ENCODE measurements around the gene OR1I1. TPM values are rescaled to one million over a fixed set of nuclear protein-coding genes. Genes with fewer than 3 reads are reported as not detected.

Gene OR1I1
- total and polyA plus RNA-seq, 4 donors: not detected

DNA sequence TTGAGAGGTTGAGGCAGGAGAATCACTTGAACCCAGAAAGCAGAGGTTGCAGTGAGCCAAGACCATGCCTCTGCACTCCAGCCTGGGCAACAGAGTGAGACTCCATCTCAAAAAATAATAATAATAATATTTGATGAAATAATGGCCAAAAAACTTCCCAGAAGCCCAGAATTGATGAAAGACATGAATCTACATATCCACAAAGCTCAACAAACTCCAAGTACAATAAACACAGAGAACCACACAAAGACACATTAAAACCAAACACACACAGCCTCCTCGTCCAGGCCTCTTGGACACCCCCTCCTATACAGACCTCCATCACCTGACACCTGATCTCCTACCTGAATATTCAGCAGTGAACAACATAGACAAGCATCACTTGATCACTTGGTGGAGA, 22.0 kb downstream of the OR1I1 start:
- H3K9me3 ChIP-seq (ENCODE audit: control insufficient read depth in 4 of 4, insufficient read depth in 3 of 4, low read length in 3 of 4): peaks cover 2 to 4% (median 4%) of the 10 kb centered on the region in 4 donors
- ATAC-seq (ENCODE audit: insufficient read depth, low FRiP score) (no peak), DNase-seq (no peak)
- H3K4me3 ChIP-seq: no peak overlapping the region
- no peak overlapping the region for H3K27ac ChIP-seq (ENCODE audit: low read depth in 1 of 2, low read length in 1 of 2)
- WGBS, 2 donors: 80 to 93% methylated on average over 1 of the region's 1 CpG
- peaks cover 0 to 12% (median 5%) of the 10 kb centered on the region in 5 donors for H3K4me1 ChIP-seq (ENCODE audit: control insufficient read depth in 5 of 5, insufficient read depth in 5 of 5, low read length in 5 of 5)
- no peak overlapping the region for H3K9ac ChIP-seq (ENCODE audit: insufficient read depth in 1 of 2, low read length in 2 of 2)
- TF ChIP-seq, protein P1, sequence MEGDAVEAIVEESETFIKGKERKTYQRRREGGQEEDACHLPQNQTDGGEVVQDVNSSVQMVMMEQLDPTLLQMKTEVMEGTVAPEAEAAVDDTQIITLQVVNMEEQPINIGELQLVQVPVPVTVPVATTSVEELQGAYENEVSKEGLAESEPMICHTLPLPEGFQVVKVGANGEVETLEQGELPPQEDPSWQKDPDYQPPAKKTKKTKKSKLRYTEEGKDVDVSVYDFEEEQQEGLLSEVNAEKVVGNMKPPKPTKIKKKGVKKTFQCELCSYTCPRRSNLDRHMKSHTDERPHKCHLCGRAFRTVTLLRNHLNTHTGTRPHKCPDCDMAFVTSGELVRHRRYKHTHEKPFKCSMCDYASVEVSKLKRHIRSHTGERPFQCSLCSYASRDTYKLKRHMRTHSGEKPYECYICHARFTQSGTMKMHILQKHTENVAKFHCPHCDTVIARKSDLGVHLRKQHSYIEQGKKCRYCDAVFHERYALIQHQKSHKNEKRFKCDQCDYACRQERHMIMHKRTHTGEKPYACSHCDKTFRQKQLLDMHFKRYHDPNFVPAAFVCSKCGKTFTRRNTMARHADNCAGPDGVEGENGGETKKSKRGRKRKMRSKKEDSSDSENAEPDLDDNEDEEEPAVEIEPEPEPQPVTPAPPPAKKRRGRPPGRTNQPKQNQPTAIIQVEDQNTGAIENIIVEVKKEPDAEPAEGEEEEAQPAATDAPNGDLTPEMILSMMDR (IDR thresholded peaks at IDR 0.05; ENCODE audit: control extremely low read depth, extremely low read depth): no peak
- H3K36me3 ChIP-seq (ENCODE audit: control insufficient read depth in 4 of 4, insufficient read depth in 4 of 4, low read length in 4 of 4): peaks cover 0 to 2% (median 2%) of the 10 kb centered on the region in 4 donors
- H3K27me3 ChIP-seq (ENCODE audit: control insufficient read depth in 3 of 3, insufficient read depth in 3 of 3, low read length in 2 of 3): no peaks in the 10 kb centered on the region

DNA sequence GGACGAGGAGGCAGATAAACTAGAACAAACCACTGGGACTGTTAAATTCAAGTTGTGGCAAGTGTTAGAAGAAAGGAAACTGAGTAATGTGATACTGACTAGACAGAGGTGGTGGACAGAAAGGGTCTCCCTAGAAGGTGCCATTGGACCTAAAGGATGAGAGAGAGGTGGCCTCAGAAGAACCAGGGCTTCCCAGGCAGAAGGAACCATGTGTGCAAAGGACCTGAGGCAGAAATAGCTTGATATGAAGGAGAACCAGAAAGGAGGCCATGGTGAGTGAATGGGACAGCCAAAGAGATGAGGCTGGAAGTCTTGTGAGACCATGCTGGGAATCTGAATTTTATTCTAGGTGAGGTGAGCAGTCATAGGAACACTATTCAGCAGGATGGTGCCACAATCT, 22.4 kb downstream of the OR1I1 start:
- DNase-seq: no peak
- Histone ChIP-seq H3K27ac (ENCODE audit: low read depth in 1 of 2, low read length in 1 of 2) (no peak overlapping the region), H3K4me3 (no peak overlapping the region), H3K27me3 (ENCODE audit: control insufficient read depth in 3 of 3, insufficient read depth in 3 of 3, low read length in 2 of 3) (no peaks in the 10 kb centered on the region), H3K9ac (ENCODE audit: insufficient read depth in 1 of 2, low read length in 2 of 2) (no peak overlapping the region), H3K9me3 (ENCODE audit: control insufficient read depth in 4 of 4, insufficient read depth in 3 of 4, low read length in 3 of 4) (peaks cover 2 to 4% (median 4%) of the 10 kb centered on the region in 4 donors), H3K36me3 (ENCODE audit: control insufficient read depth in 4 of 4, insufficient read depth in 4 of 4, low read length in 4 of 4) (peaks cover 0 to 5% (median 3%) of the 10 kb centered on the region in 4 donors), H3K4me1 (ENCODE audit: control insufficient read depth in 5 of 5, insufficient read depth in 5 of 5, low read length in 5 of 5) (peaks cover 0 to 12% (median 5%) of the 10 kb centered on the region in 5 donors)
- TF ChIP-seq, protein P1 (IDR thresholded peaks at IDR 0.05; ENCODE audit: control extremely low read depth, extremely low read depth): no peak
- ATAC-seq (ENCODE audit: insufficient read depth, low FRiP score): no peak
- 88 to 92% methylated on average over 1 of the region's 1 CpG for WGBS, 2 donors

DNA sequence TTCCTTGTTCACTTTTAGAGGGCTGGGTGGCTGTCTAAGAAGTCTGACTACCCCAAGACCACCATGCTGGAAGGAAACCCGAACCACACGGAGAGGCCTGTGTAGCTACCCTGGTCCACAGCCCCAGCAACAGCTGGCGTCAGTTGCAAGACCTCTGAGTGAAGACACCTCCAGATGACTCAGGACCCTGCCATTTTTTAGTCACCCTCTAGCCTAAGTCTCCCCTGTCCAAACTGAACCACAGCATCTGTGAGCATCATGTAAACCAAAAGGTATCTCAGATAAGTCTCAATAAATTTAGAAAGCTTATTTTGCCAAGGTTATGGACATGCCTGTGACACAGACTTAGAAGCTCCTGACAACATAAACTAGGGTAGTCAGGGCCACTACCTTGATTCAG, 23.0 kb downstream of the OR1I1 start:
- DNase-seq (no peak), ATAC-seq (ENCODE audit: insufficient read depth, low FRiP score) (no peak)
- no peak overlapping the region for H3K4me3 ChIP-seq
- no peak overlapping the region for H3K9ac ChIP-seq (ENCODE audit: insufficient read depth in 1 of 2, low read length in 2 of 2)
- peaks cover 0 to 12% (median 3%) of the 10 kb centered on the region in 4 donors for H3K36me3 ChIP-seq (ENCODE audit: control insufficient read depth in 4 of 4, insufficient read depth in 4 of 4, low read length in 4 of 4)
- TF ChIP-seq, protein P1 (IDR thresholded peaks at IDR 0.05; ENCODE audit: control extremely low read depth, extremely low read depth): no peak
- H3K27me3 ChIP-seq (ENCODE audit: control insufficient read depth in 3 of 3, insufficient read depth in 3 of 3, low read length in 2 of 3): no peaks in the 10 kb centered on the region
- 92 to 94% methylated on average over 3 of the region's 3 CpGs for WGBS, 2 donors
- no peak overlapping the region for H3K27ac ChIP-seq (ENCODE audit: low read depth in 1 of 2, low read length in 1 of 2)
- H3K4me1 ChIP-seq (ENCODE audit: control insufficient read depth in 5 of 5, insufficient read depth in 5 of 5, low read length in 5 of 5): peaks cover 0 to 12% (median 5%) of the 10 kb centered on the region in 5 donors
- H3K9me3 ChIP-seq (ENCODE audit: control insufficient read depth in 4 of 4, insufficient read depth in 3 of 4, low read length in 3 of 4): peaks cover 2 to 4% (median 4%) of the 10 kb centered on the region in 4 donors
